Neuronal stem cell (in vitro differentiated cells): ENCODE data around the gene PITPNM3.

Experiments
- DNase-seq: peaks from one replicate; pipeline ENCODE4 v3.0.0-alpha.2; 2013; ENCODE audit warnings: low spot score
- H2AFZ ChIP-seq: one replicate; pipeline ENCODE4 v1.6.1; 2013; ENCODE audit warnings: mild to moderate bottlenecking, low read length, inconsistent platforms
- H2AK5ac ChIP-seq: 2 replicates; pipeline ENCODE4 v1.6.1; 2013; ENCODE audit warnings: low read depth, mild to moderate bottlenecking, inconsistent platforms, low read length, moderate library complexity, mixed read lengths
- H2BK120ac ChIP-seq: 2 replicates; pipeline ENCODE4 v1.6.1; 2013; ENCODE audit warnings: low read depth, mild to moderate bottlenecking, inconsistent platforms, low read length, moderate library complexity, mixed read lengths
- H2BK12ac ChIP-seq: one replicate; pipeline ENCODE4 v1.6.1; 2013; ENCODE audit warnings: low read length, inconsistent platforms
- H2BK15ac ChIP-seq: 2 replicates; pipeline ENCODE4 v1.6.1; 2013; ENCODE audit warnings: mild to moderate bottlenecking, low read length, inconsistent platforms, mixed read lengths
- H2BK5ac ChIP-seq: one replicate; pipeline ENCODE4 v1.6.1; 2013; ENCODE audit warnings: inconsistent platforms, mild to moderate bottlenecking, low read length, moderate library complexity
- H3K14ac ChIP-seq: one replicate; pipeline ENCODE4 v1.6.1; 2013; ENCODE audit warnings: low read length, inconsistent platforms
- H3K18ac ChIP-seq: 2 replicates; pipeline ENCODE4 v1.6.1; 2013; ENCODE audit warnings: low read length, inconsistent platforms
- H3K23ac ChIP-seq: 2 replicates; pipeline ENCODE4 v1.6.1; 2013; ENCODE audit warnings: low read depth, mild to moderate bottlenecking, mixed read lengths, low read length, inconsistent platforms; ENCODE audit not compliant: poor library complexity
- H3K27ac ChIP-seq: replicated peaks from 3 replicates; pipeline ENCODE4 v1.5.1; 2013; ENCODE audit warnings: low read length, inconsistent platforms
- H3K27me3 ChIP-seq, 3 experiments: 2 replicates each; pipeline ENCODE4 v1.6.1; 2013; ENCODE audit warnings: low read length in 3 of 3, mild to moderate bottlenecking in 2 of 3, inconsistent platforms in 1 of 3, low read depth in 1 of 3, mixed read lengths in 1 of 3, moderate library complexity in 1 of 3; ENCODE audit not compliant: control insufficient read depth in 3 of 3, insufficient read depth in 3 of 3
- H3K36me3 ChIP-seq, 2 donors: replicated peaks in 1 of 2; 2 replicates each; pipeline ENCODE4 v1.6.1; 2013; ENCODE audit warnings: low read length in 2 of 2; ENCODE audit not compliant: control insufficient read depth in 2 of 2, insufficient read depth in 2 of 2
- H3K4ac ChIP-seq: 2 replicates; pipeline ENCODE4 v1.6.1; 2013; ENCODE audit warnings: inconsistent platforms, mild to moderate bottlenecking, low read length, moderate library complexity
- H3K4me1 ChIP-seq, 2 donors: 1 replicate in 1 of 2; 2 replicates in 1 of 2; pipeline ENCODE4 v1.6.1; 2013; ENCODE audit warnings: low read length in 2 of 2, low read depth in 1 of 2; ENCODE audit not compliant: control insufficient read depth in 2 of 2, insufficient read depth in 1 of 2
- H3K4me2 ChIP-seq: one replicate; pipeline ENCODE4 v1.6.1; 2013; ENCODE audit warnings: mild to moderate bottlenecking, low read length, inconsistent platforms; ENCODE audit not compliant: insufficient read depth, poor library complexity, severe bottlenecking
- H3K4me3 ChIP-seq, 2 donors: 2 replicates each; pipeline ENCODE4 v1.5.1; 2013; ENCODE audit warnings: low read length in 2 of 2, mild to moderate bottlenecking in 2 of 2, inconsistent platforms in 1 of 2, moderate library complexity in 1 of 2
- H3K79me1 ChIP-seq: one replicate; pipeline ENCODE4 v1.6.1; 2013; ENCODE audit warnings: low read depth, mild to moderate bottlenecking, inconsistent platforms, low read length, moderate library complexity
- H3K9ac ChIP-seq: one replicate; pipeline ENCODE4 v1.6.1; 2013; ENCODE audit warnings: mild to moderate bottlenecking, low read depth, low read length, inconsistent platforms; ENCODE audit not compliant: poor library complexity
- H3K9me3 ChIP-seq, 2 donors: replicated peaks in 1 of 2; 2 replicates each; pipeline versions ENCODE3 to v1.6.1; 2013; ENCODE audit warnings: low read length in 2 of 2, mild to moderate bottlenecking in 2 of 2, inconsistent platforms in 1 of 2, low read depth in 1 of 2, mixed read lengths in 1 of 2, moderate library complexity in 1 of 2; ENCODE audit not compliant: control insufficient read depth in 2 of 2, insufficient read depth in 1 of 2
- H4K8ac ChIP-seq: one replicate; pipeline ENCODE4 v1.6.1; 2013; ENCODE audit warnings: low read depth, mild to moderate bottlenecking, inconsistent platforms, low read length, moderate library complexity
- H4K91ac ChIP-seq: one replicate; pipeline ENCODE4 v1.6.1; 2013; ENCODE audit warnings: low read length, low read depth, mild to moderate bottlenecking, inconsistent platforms; ENCODE audit not compliant: poor library complexity
- WGBS, 2 donors: extraction: QIAGEN DNeasy Blood & Tissue Kit; methylation state at CpG; one replicate each; pipeline ENCODE4 v1.1.7; 2013; ENCODE audit warnings: missing lambda C conversion rate in 2 of 2, mixed read lengths in 1 of 2; ENCODE audit not compliant: insufficient read length in 2 of 2, insufficient replicate concordance in 1 of 2; ENCODE audit errors: extremely low coverage in 2 of 2; 5-methylcytosine and 5-hydroxymethylcytosine counted together

Gene PITPNM3

GRCh38 chr17:6444571-6445335 is 111.6 kb downstream of the PITPNM3 start:
- no peak for DNase-seq
- Histone ChIP-seq H4K8ac (no peak overlapping the region), H3K23ac (peak overlapping the region; percentile 58), H2BK5ac (peak overlapping the region; percentile 31), H3K18ac (peak overlapping the region; percentile 91), H3K9ac (peak overlapping the region; percentile 91), H3K4me2 (peak overlapping the region; percentile 70), H3K36me3 (peaks cover 31 to 48% of the 10 kb centered on the region in 2 donors), H2BK12ac (no peak overlapping the region), H3K27ac (peak overlapping the region; percentile 9), H3K14ac (peak overlapping the region; percentile 73), H2BK15ac (peak overlapping the region; percentile 24), H3K79me1 (peaks cover 4% of the 10 kb centered on the region), H4K91ac (peak overlapping the region; percentile 22), H2BK120ac (no peak overlapping the region), H2AFZ (peak overlapping the region; percentile 73), H3K27me3 (no peaks in the 10 kb centered on the region), H3K9me3 (peaks cover 0 to 5% of the 10 kb centered on the region in 2 donors), H3K4ac (no peak overlapping the region), H3K4me1 (peaks cover 21 to 36% of the 10 kb centered on the region in 2 donors), H2AK5ac (peak overlapping the region; percentile 70), H3K4me3 (peak overlapping the region; percentile 90 to 93)
- WGBS, 2 donors: no CpG with 5 or more reads among the region's 36 CpGs

- no peak within 1 kb of the TSS for H2BK12ac ChIP-seq
- no peak within 1 kb of the TSS for H3K4ac ChIP-seq
- WGBS, 2 donors: no CpG with 5 or more reads among the region's 62 CpGs
Measured at GRCh38 chr17:6443692-6444570, 112.4 kb downstream of the PITPNM3 start, which contains the start of gene PIMREG. TSS of gene PIMREG (plus strand) at chr17:6444455. CDS start at chr17:6445111, 656 bp downstream.

DNA sequence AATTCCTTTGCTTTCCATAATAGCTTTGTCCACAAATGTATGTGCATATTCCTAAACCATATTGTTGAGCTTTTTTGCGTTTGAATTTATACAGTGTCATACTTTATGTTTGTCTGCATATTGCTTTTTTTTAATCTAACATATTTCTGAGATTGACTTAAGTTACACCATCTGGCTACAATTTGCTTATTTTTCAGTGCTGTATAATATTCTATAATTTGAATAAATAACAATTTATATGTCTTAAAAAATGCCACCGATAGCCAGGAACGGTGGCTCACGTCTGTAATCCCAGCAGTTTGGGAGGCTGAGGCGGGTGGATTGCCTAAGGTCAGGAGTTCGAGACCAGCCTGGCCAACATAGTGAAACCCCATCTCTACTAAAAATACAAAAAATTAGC is 113.6 kb downstream of the PITPNM3 start:
- H3K4ac ChIP-seq: no peak overlapping the region
- no peak overlapping the region for H2BK5ac ChIP-seq
- no peak overlapping the region for H2AFZ ChIP-seq
- no peak overlapping the region for H4K91ac ChIP-seq
- no peak for DNase-seq
- H2BK120ac ChIP-seq: no peak overlapping the region
- no peaks in the 10 kb centered on the region for H3K27me3 ChIP-seq
- no peak overlapping the region for H4K8ac ChIP-seq
- no peak overlapping the region for H3K9ac ChIP-seq
- H3K4me3 ChIP-seq: no peak overlapping the region
- no peak overlapping the region for H2BK15ac ChIP-seq
- H3K23ac ChIP-seq: no peak overlapping the region
- H3K79me1 ChIP-seq: peaks cover 4% of the 10 kb centered on the region
- H3K18ac ChIP-seq: no peak overlapping the region
- WGBS, 2 donors: no CpG with 5 or more reads among the region's 6 CpGs
- no peak overlapping the region for H2BK12ac ChIP-seq
- no peak overlapping the region for H3K27ac ChIP-seq
- H3K36me3 ChIP-seq: peaks cover 16 to 28% of the 10 kb centered on the region in 2 donors
- peaks cover 0 to 5% of the 10 kb centered on the region in 2 donors for H3K9me3 ChIP-seq
- H3K4me2 ChIP-seq: no peak overlapping the region
- peaks cover 26 to 43% of the 10 kb centered on the region in 2 donors for H3K4me1 ChIP-seq
- no peak overlapping the region for H3K14ac ChIP-seq
- no peak overlapping the region for H2AK5ac ChIP-seq

More at GRCh38 chr17:6443692-6444570, 112.4 kb downstream of the PITPNM3 start, which contains the start of gene PIMREG:
- Histone ChIP-seq H4K8ac (no peak within 1 kb of the TSS), H3K79me1 (peaks cover 4% of the 10 kb centered on the region), H3K27ac (peak within 1 kb of the TSS; percentile 99), H2AFZ (peak within 1 kb of the TSS; percentile 93), H2AK5ac (peak within 1 kb of the TSS; percentile 70), H3K23ac (peak within 1 kb of the TSS; percentile 58), H3K36me3 (peaks cover 23 to 40% of the 10 kb centered on the region in 2 donors), H2BK5ac (peak within 1 kb of the TSS; percentile 80), H3K9me3 (peaks cover 0 to 5% of the 10 kb centered on the region in 2 donors), H2BK15ac (peak within 1 kb of the TSS; percentile 24), H3K27me3 (no peaks in the 10 kb centered on the region), H3K18ac (peak within 1 kb of the TSS; percentile 92), H3K4me1 (peaks cover 26 to 38% of the 10 kb centered on the region in 2 donors), H3K4me3 (peak within 1 kb of the TSS; percentile 90 to 93), H3K9ac (peak within 1 kb of the TSS; percentile 91), H3K4me2 (peak within 1 kb of the TSS; percentile 77), H4K91ac (peak within 1 kb of the TSS; percentile 22), H2BK120ac (no peak within 1 kb of the TSS), H3K14ac (peak within 1 kb of the TSS; percentile 73)
- DNase-seq: peak; percentile 96
